Measurements from ENCODE around the gene TBCC. TPM values are rescaled to one million over a fixed set of nuclear protein-coding genes. Genes with fewer than 3 reads are reported as not detected.

TBCC gene
- total and polyA plus RNA-seq, 2 of the 8 experiments (the other 6 are each of a cell fraction or from before 2014, with no cell fraction given): 22.7 to 25.5 TPM

DNA sequence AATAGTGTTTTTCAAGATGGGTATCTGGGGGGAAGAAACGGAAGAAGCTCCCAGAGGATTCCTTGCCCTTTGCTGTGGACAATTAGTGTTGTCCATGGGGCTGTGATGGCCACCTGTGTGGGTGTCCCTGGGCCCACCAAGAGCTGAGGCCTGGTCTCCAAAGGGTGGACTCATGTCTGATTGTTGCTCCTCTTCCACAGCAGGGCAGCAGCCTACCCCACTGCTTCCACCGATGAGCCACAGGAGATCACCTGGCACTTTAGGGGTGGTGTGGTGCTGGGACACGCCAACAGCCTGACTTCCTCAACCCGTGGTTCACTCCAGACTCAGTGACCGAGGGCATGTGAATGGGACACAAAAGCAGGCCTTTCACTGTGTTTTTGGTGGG, 48.6 kb downstream of the TBCC start:
- no peak overlapping the region for H3K18ac ChIP-seq (ENCODE audit: extremely low read depth, low read length)
- 89% methylated on average over 5 of the region's 5 CpGs; no CpG with 5 or more reads in 1 of the 2 experiments for WGBS, 2 experiments (ENCODE audit: extremely low coverage in 1 of 2, insufficient coverage in 1 of 2, insufficient read length in 1 of 2, insufficient replicate concordance in 2 of 2, low coverage in 1 of 2, low lambda C conversion rate in 2 of 2, missing lambda C conversion rate in 1 of 2)
- H3K4me1 ChIP-seq (replicated peaks in 1 of 4; ENCODE audit: control insufficient read depth in 3 of 4, insufficient read depth in 4 of 4, low read length in 3 of 4): no peaks in the 10 kb centered on the region
- ChIA-PET CTCF (ENCODE audit: partially characterized antibody) (interaction anchor here (0.8 to 3.0 kb wide), 6 partner anchors 29 to 601 kb away, joined by 3 to 19 read pairs (median 4); no protein-coding TSS in a partner anchor), POLR2A (ENCODE audit: partially characterized antibody) (interaction anchor here (1.4 kb wide), 1 partner anchor 17 kb away, joined by 3 read pairs; no protein-coding TSS in a partner anchor)
- H3K4me3 ChIP-seq (ENCODE audit: extremely low read depth in 1 of 4, insufficient read depth in 2 of 4, low read depth in 3 of 4, low read length in 4 of 4): no peak overlapping the region
- H3K79me1 ChIP-seq (ENCODE audit: low read depth, low read length): no peaks in the 10 kb centered on the region
- no peak overlapping the region for H2BK12ac ChIP-seq (ENCODE audit: low read depth, low read length)
- H4K91ac ChIP-seq (replicated peaks; ENCODE audit: insufficient read length, low read length): no peak overlapping the region
- no peaks in the 10 kb centered on the region for H4K20me1 ChIP-seq (replicated peaks in 1 of 2; ENCODE audit: control insufficient read depth in 1 of 2, insufficient read depth in 2 of 2, low read length in 2 of 2)
- H3K56ac ChIP-seq (replicated peaks; ENCODE audit: insufficient read length, low read depth, low read length): no peak overlapping the region
- H2AFZ ChIP-seq (ENCODE audit: low read length): no peak overlapping the region
- H3K23me2 ChIP-seq (ENCODE audit: low read depth, low read length): no peaks in the 10 kb centered on the region
- H3K9me3 ChIP-seq (ENCODE audit: insufficient read depth in 2 of 2, low read depth in 1 of 2, low read length in 1 of 2): no peaks in the 10 kb centered on the region
- no peak overlapping the region for H3K23ac ChIP-seq (ENCODE audit: insufficient read length)
- H3K79me2 ChIP-seq (ENCODE audit: control insufficient read depth in 1 of 2, insufficient read depth in 2 of 2, low read length in 2 of 2): no peaks in the 10 kb centered on the region
- DNase-seq (ENCODE audit: low read depth in 1 of 2, low spot score in 2 of 2): no peak
- H4K8ac ChIP-seq (ENCODE audit: extremely low read depth, insufficient read depth, low read length): no peak overlapping the region
- no peaks in the 10 kb centered on the region for H3K27me3 ChIP-seq (replicated peaks in 1 of 4; ENCODE audit: control insufficient read depth in 3 of 4, extremely low read depth in 1 of 4, insufficient read depth in 3 of 4, low read length in 3 of 4)
- H2AK5ac ChIP-seq (ENCODE audit: low read depth, low read length): no peak overlapping the region
- H3K36me3 ChIP-seq (ENCODE audit: control insufficient read depth in 2 of 4, insufficient read depth in 4 of 4, low read length in 3 of 4): peaks cover 0 to 14% (median 4%) of the 10 kb centered on the region in 4 experiments; a peak in 4 of 8 replicates
- H4K5ac ChIP-seq (ENCODE audit: insufficient read length, low read depth, low read length): no peak overlapping the region
- no peak for FAIRE-seq
- no peak overlapping the region for H3K9ac ChIP-seq (replicated peaks in 1 of 4; ENCODE audit: extremely low read depth in 1 of 4, low read depth in 3 of 4, low read length in 3 of 4)
- H3K14ac ChIP-seq (ENCODE audit: insufficient read length): no peak overlapping the region
- H2BK20ac ChIP-seq (ENCODE audit: low read length): no peak overlapping the region
- no peak overlapping the region for H3K4ac ChIP-seq (replicated peaks; ENCODE audit: insufficient read length, low read depth, low read length)
- H3K27ac ChIP-seq (ENCODE audit: low read depth, low read length): no peak overlapping the region
- no peak overlapping the region for H3K4me2 ChIP-seq (ENCODE audit: insufficient read depth in 1 of 2, low read depth in 2 of 2, low read length in 2 of 2)
- no peak overlapping the region for H2BK5ac ChIP-seq (ENCODE audit: low read depth, low read length)
- H2BK120ac ChIP-seq (replicated peaks; ENCODE audit: low read depth, low read length): no peak overlapping the region
- no peak overlapping the region for H2BK15ac ChIP-seq (ENCODE audit: low read length)
- TF ChIP-seq CREB1 (IDR thresholded peaks at IDR 0.05): no peak
- TF ChIP-seq HDAC6 (IDR thresholded peaks at IDR 0.05; ENCODE audit: low read depth, low read length): no peak
